B cell (primary cell): ENCODE measurements around the gene ATP2B3. TPM values are rescaled to one million over a fixed set of nuclear protein-coding genes. Genes with fewer than 3 reads are reported as not detected.

Experiments used
- ATAC-seq: fragments of 200-7000 bp; cut with Tn5 transposase; one replicate; pipeline ENCODE4 v1.10.0; 2021; ENCODE audit warnings: low read depth, mild to moderate bottlenecking, moderate number of reproducible peaks, moderate library complexity
- CTCF ChIA-PET: fragments of 350-600 bp; sonication (Branson Sonifier 250); formaldehyde crosslinking; loops from one replicate; lab custom pipeline; 2021; ENCODE audit warnings: antibody characterized with exemption, inconsistent platforms; lab: Charles Lee
- POLR2A ChIA-PET: fragments of 350-600 bp; sonication (Branson Sonifier 250); formaldehyde crosslinking; loops from one replicate; lab custom pipeline; 2021; ENCODE audit warnings: antibody characterized with exemption; lab: Charles Lee
- DNase-seq: peaks from one replicate; pipeline ENCODE4 v3.0.0; 2013
- H2AFZ ChIP-seq: 2 replicates; pipeline ENCODE4 v1.6.1; 2012; ENCODE audit warnings: mild to moderate bottlenecking, low read depth, low read length; ENCODE audit not compliant: insufficient read depth, poor library complexity, severe bottlenecking
- H3K27ac ChIP-seq, 2 donors: 1 replicate in 1 of 2; 2 replicates in 1 of 2; pipeline ENCODE4 v1.5.1; 2012 to 2013; ENCODE audit warnings: low read length in 2 of 2, mild to moderate bottlenecking in 2 of 2, moderate library complexity in 1 of 2
- H3K27me3 ChIP-seq, 4 experiments: fragments of 200-600 bp in 1 of 4; sonication (generic) in 1 of 4; replicated peaks in 1 of 4; 1 replicate in 2 of 4; 2 replicates in 2 of 4; pipeline versions ENCODE4 v1.6.1 to v1.7.0; 2013 to 2016; ENCODE audit warnings: low read length in 3 of 4, mild to moderate bottlenecking in 2 of 4, mixed read lengths in 1 of 4, moderate library complexity in 1 of 4; ENCODE audit not compliant: insufficient read depth in 4 of 4, control insufficient read depth in 3 of 4; ENCODE audit errors: control extremely low read depth in 1 of 4
- H3K36me3 ChIP-seq, 2 experiments: replicated peaks in 1 of 2; 1 replicate in 1 of 2; 2 replicates in 1 of 2; pipeline versions ENCODE4 v1.6.1 to v1.7.1; 2013; ENCODE audit warnings: low read length in 1 of 2; ENCODE audit not compliant: insufficient read depth in 2 of 2, control insufficient read depth in 1 of 2; ENCODE audit errors: control extremely low read depth in 1 of 2, extremely low read depth in 1 of 2
- H3K4me1 ChIP-seq, 2 donors: fragments of 200-600 bp in 1 of 2; sonication (generic) in 1 of 2; 1 replicate in 1 of 2; 2 replicates in 1 of 2; pipeline versions ENCODE4 v1.5.1 to v1.6.1; 2013 to 2017; ENCODE audit warnings: low read length in 2 of 2; ENCODE audit not compliant: control insufficient read depth in 2 of 2, insufficient read depth in 2 of 2
- H3K4me2 ChIP-seq: replicated peaks from 2 replicates; pipeline ENCODE3; 2012; ENCODE audit warnings: mild to moderate bottlenecking, low read depth, low read length; ENCODE audit not compliant: poor library complexity, severe bottlenecking
- H3K4me3 ChIP-seq, 5 experiments: fragments of 200-600 bp in 1 of 5; sonication (generic) in 1 of 5; 1 replicate in 3 of 5; 2 replicates in 2 of 5; pipeline versions ENCODE4 v1.5.1 to v1.7.0; 2011 to 2016; ENCODE audit warnings: low read length in 4 of 5, mild to moderate bottlenecking in 4 of 5, low read depth in 2 of 5, control low read depth in 1 of 5, moderate library complexity in 1 of 5; ENCODE audit not compliant: insufficient read depth in 1 of 5; ENCODE audit errors: control extremely low read depth in 1 of 5, extremely low read depth in 1 of 5
- H3K79me2 ChIP-seq: fragments of 200-600 bp; sonication (generic); one replicate; pipeline ENCODE4 v1.6.0; 2016; ENCODE audit warnings: low read length; ENCODE audit not compliant: control insufficient read depth, insufficient read depth
- H3K9ac ChIP-seq: fragments of 200-600 bp; sonication (generic); 2 replicates; pipeline ENCODE4 v1.6.1; 2017; ENCODE audit warnings: mild to moderate bottlenecking, low read length, moderate library complexity
- H3K9me3 ChIP-seq, 3 donors: one replicate each; pipeline versions ENCODE4 v1.6.1 to v1.7.1; 2013; ENCODE audit warnings: low read length in 2 of 3; ENCODE audit not compliant: control insufficient read depth in 2 of 3, insufficient read depth in 1 of 3; ENCODE audit errors: control extremely low read depth in 1 of 3
- H4K20me1 ChIP-seq: 2 replicates; pipeline ENCODE4 v1.6.0; 2012; ENCODE audit warnings: mild to moderate bottlenecking, low read length; ENCODE audit not compliant: insufficient read depth, control insufficient read depth, poor library complexity, severe bottlenecking
- H3K27ac Mint-ChIP-seq: one replicate; pipeline ENCODE4 v1.8.0; 2021; ENCODE audit warnings: mixed read lengths
- H3K27me3 Mint-ChIP-seq: one replicate; pipeline ENCODE4 v1.8.0; 2021; ENCODE audit warnings: mixed read lengths
- H3K4me1 Mint-ChIP-seq: one replicate; pipeline ENCODE4 v1.8.0; 2021; ENCODE audit warnings: mixed read lengths
- H3K4me3 Mint-ChIP-seq: one replicate; pipeline ENCODE4 v1.8.0; 2021; ENCODE audit warnings: mixed read lengths
- H3K9me3 Mint-ChIP-seq: one replicate; pipeline ENCODE4 v1.8.0; 2022; ENCODE audit warnings: mixed read lengths; ENCODE audit not compliant: insufficient read depth
- EZH2 ChIP-seq: IDR thresholded peaks from 2 replicates; pipeline ENCODE4 v1.6.1; 2012; ENCODE audit warnings: borderline replicate concordance, low read depth, mild to moderate bottlenecking, moderate library complexity, low read length; ENCODE audit not compliant: insufficient read depth, poor library complexity, severe bottlenecking
- WGBS: methylation state at CpG from one replicate; pipeline ENCODE4 v1.1.5; 2013; ENCODE audit warnings: missing lambda C conversion rate; ENCODE audit not compliant: insufficient coverage; 5-methylcytosine and 5-hydroxymethylcytosine counted together
- intact Hi-C: fragments of 100-400 bp; cut with micrococcal nuclease; formaldehyde crosslinking; loops from one replicate; pipeline ENCODE4 v1.10.0; 2022
- polyA plus RNA-seq: library from polyadenylated mRNA; depleted of rRNA; stranded (reverse); fragments of >200 nt; gene quantifications from 2 replicates; pipeline ENCODE4 v1.2.3, GENCODE V29; 2012
- total RNA-seq, 2 donors: library from RNA; stranded (reverse); fragments of 120-200 nt in 1 of 2; gene quantifications; 1 replicate in 1 of 2; 2 replicates in 1 of 2; pipeline versions ENCODE4 v1.2.3 to v1.2.4, GENCODE V29; 2013 to 2022
- TF ChIP-seq, protein P1 (sequence below): fragments of 200-600 bp; IDR thresholded peaks from one replicate; pipeline ENCODE4 v1.8.0; 2022; ENCODE audit warnings: antibody characterized with exemption, mild to moderate bottlenecking

ATP2B3 gene
- total and polyA plus RNA-seq, 2 donors (not counting 1 experiment from before 2014, with no cell fraction given), result not detected

- H3K4me3 ChIP-seq, result no peak overlapping the region
- H3K36me3 ChIP-seq, result no peaks in the 10 kb centered on the region
- WGBS, result 100% methylated on average over 4 of the region's 11 CpGs
- no peak for TF ChIP-seq EZH2
- TF ChIP-seq, protein P1, sequence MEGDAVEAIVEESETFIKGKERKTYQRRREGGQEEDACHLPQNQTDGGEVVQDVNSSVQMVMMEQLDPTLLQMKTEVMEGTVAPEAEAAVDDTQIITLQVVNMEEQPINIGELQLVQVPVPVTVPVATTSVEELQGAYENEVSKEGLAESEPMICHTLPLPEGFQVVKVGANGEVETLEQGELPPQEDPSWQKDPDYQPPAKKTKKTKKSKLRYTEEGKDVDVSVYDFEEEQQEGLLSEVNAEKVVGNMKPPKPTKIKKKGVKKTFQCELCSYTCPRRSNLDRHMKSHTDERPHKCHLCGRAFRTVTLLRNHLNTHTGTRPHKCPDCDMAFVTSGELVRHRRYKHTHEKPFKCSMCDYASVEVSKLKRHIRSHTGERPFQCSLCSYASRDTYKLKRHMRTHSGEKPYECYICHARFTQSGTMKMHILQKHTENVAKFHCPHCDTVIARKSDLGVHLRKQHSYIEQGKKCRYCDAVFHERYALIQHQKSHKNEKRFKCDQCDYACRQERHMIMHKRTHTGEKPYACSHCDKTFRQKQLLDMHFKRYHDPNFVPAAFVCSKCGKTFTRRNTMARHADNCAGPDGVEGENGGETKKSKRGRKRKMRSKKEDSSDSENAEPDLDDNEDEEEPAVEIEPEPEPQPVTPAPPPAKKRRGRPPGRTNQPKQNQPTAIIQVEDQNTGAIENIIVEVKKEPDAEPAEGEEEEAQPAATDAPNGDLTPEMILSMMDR, result no peak
- H3K79me2 ChIP-seq, result peaks cover 25% of the 10 kb centered on the region
- intact Hi-C loops, result no loop called here
- no peak overlapping the region for H3K27ac Mint-ChIP-seq
- no peaks in the 10 kb centered on the region for H3K9me3 Mint-ChIP-seq
- ATAC-seq, result no peak
- H3K27me3 Mint-ChIP-seq, result no peaks in the 10 kb centered on the region
- H3K27me3 ChIP-seq, result no peaks in the 10 kb centered on the region
- no peak overlapping the region for H2AFZ ChIP-seq
- H3K4me2 ChIP-seq, result no peak overlapping the region
- POLR2A ChIA-PET, result no interaction called here
- H4K20me1 ChIP-seq, result no peaks in the 10 kb centered on the region
- no peak for DNase-seq
- CTCF ChIA-PET, result interaction anchor here (0.7 to 4.9 kb wide), 3 partner anchors 35 to 511 kb away, joined by 3 to 27 read pairs (median 4); no protein-coding TSS in a partner anchor
- H3K4me3 Mint-ChIP-seq, result no peak overlapping the region
- H3K4me1 Mint-ChIP-seq, result peaks cover 16% of the 10 kb centered on the region
- H3K9ac ChIP-seq, result no peak overlapping the region
- peaks cover 5 to 23% of the 10 kb centered on the region in 2 donors for H3K4me1 ChIP-seq
- H3K9me3 ChIP-seq, result no peaks in the 10 kb centered on the region
- H3K27ac ChIP-seq, result no peak overlapping the region
Measured at GRCh38 chrX:153471663-153472280, 45.7 kb upstream of the ATP2B3 start.

- H3K27me3 Mint-ChIP-seq, result no peaks in the 10 kb centered on the region
- ChIA-PET POLR2A (interaction anchor here (1.0 kb wide), 1 partner anchor 532 kb away, joined by 3 read pairs; no protein-coding TSS in a partner anchor), CTCF (interaction anchor here (0.6 to 4.9 kb wide), 3 partner anchors 12 to 529 kb away, joined by 3 to 27 read pairs (median 3); no protein-coding TSS in a partner anchor)
- peaks cover 15% of the 10 kb centered on the region for H3K79me2 ChIP-seq
- no peak overlapping the region for H3K4me2 ChIP-seq
- no peak overlapping the region for H3K27ac ChIP-seq
- no peaks in the 10 kb centered on the region for H3K9me3 Mint-ChIP-seq
- TF ChIP-seq EZH2, result no peak
- TF ChIP-seq, protein P1, result no peak
- no peak overlapping the region for H3K27ac Mint-ChIP-seq
- H2AFZ ChIP-seq, result no peak overlapping the region
- H3K36me3 ChIP-seq, result no peaks in the 10 kb centered on the region
- peaks cover 12% of the 10 kb centered on the region for H3K4me1 Mint-ChIP-seq
- peak overlapping the region; percentile 52 for H3K4me3 Mint-ChIP-seq
- no peaks in the 10 kb centered on the region for H3K27me3 ChIP-seq
- peaks cover 5 to 23% of the 10 kb centered on the region in 2 donors for H3K4me1 ChIP-seq
- ATAC-seq (no peak), DNase-seq (no peak)
- no peak overlapping the region for H3K4me3 ChIP-seq
- H3K9me3 ChIP-seq, result no peaks in the 10 kb centered on the region
- WGBS, result 100% methylated on average over 2 of the region's 10 CpGs
- no peak overlapping the region for H3K9ac ChIP-seq
- intact Hi-C loops, result no loop called here
- no peaks in the 10 kb centered on the region for H4K20me1 ChIP-seq
Measured at GRCh38 chrX:153473126-153473525, 44.3 kb upstream of the ATP2B3 start.
